ENCODE measurements around the gene ELP1. TPM values are rescaled to one million over a fixed set of nuclear protein-coding genes. Genes with fewer than 3 reads are reported as not detected.

Gene ELP1
- total and polyA plus RNA-seq, 2 donors (not counting 1 experiment from before 2014, with no cell fraction given) = 18.7 to 41.9 TPM

DNA sequence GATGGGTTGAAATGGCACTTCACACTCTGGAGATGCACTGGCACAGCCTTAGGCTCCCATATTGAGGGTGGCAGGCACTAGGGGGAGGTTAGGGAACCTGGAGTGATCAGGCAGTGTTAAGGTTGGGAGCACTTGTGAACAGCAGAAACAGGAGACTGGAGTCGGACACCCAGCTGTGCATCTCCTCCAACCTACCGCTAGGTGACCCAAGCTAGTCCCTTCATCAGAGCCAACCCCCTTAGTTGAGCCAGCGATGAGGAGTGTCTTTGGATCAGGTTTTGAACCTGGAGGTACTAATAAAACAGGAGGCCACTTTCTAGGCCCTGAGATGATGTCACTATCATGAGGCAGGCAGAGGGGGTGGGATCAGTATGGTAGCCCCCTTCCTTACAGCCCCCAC, 79.8 kb downstream of the ELP1 start:
- TF ChIP-seq CTCF (conservative IDR thresholded peaks at IDR 0.05 in 1 of 2, IDR thresholded peaks at IDR 0.05 in 1 of 2; ENCODE audit: low read depth in 1 of 2, low read length in 2 of 2) (no peak), EZH2 (IDR thresholded peaks at IDR 0.05; ENCODE audit: low read length, missing control alignments) (no peak)
- no peaks in the 10 kb centered on the region for H3K36me3 ChIP-seq (ENCODE audit: control insufficient read depth, insufficient read depth, low read length)
- no peaks in the 10 kb centered on the region for H3K4me1 ChIP-seq (ENCODE audit: control insufficient read depth, extremely low read depth, insufficient read depth, low read length)
- no peaks in the 10 kb centered on the region for H4K20me1 ChIP-seq (ENCODE audit: control insufficient read depth, extremely low read depth, insufficient read depth, low read length)
- no peak for DNase-seq (ENCODE audit: low read depth in 2 of 2)
- no peaks in the 10 kb centered on the region for H3K27me3 ChIP-seq (ENCODE audit: control insufficient read depth, insufficient read depth, low read length)
- no peak overlapping the region for H3K27ac ChIP-seq (ENCODE audit: insufficient read depth, low read length)
- no peak overlapping the region for H3K9ac ChIP-seq (ENCODE audit: insufficient read depth, low read length)
- no peaks in the 10 kb centered on the region for H3K79me2 ChIP-seq (ENCODE audit: control insufficient read depth, insufficient read depth, low read length)
- no peak overlapping the region for H3K4me2 ChIP-seq (ENCODE audit: extremely low read depth, insufficient read depth, low read length)
- no peak overlapping the region for H3K4me3 ChIP-seq (replicated peaks in 1 of 4; ENCODE audit: control extremely low read depth in 1 of 4, insufficient read depth in 1 of 4, low read depth in 3 of 4, low read length in 4 of 4)
- H2AFZ ChIP-seq (ENCODE audit: low read length) = no peak overlapping the region
- no peaks in the 10 kb centered on the region for H3K9me3 ChIP-seq (ENCODE audit: control insufficient read depth, insufficient read depth, low read depth, low read length)

DNA sequence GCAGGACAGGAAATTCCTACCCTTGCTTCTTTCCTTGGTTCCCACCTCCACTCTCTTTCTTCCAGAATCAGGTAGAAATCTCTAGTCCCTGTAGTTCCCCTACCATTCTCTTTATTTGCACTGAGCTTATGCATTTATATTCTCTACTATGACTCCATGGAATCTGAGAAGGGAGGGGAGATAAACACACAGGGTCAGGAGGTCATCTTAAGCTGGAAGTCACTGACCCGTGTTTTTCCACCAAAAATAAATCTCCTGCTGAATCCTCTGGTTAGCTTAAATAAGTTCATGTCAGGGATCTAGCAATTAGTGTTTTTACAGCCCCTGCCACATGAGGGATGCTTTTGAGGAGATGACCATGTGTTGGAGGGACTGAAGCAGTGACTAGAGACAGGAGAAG, 81.8 kb downstream of the ELP1 start:
- DNase-seq (ENCODE audit: low read depth in 2 of 2) = no peak
- Histone ChIP-seq H4K20me1 (ENCODE audit: control insufficient read depth, extremely low read depth, insufficient read depth, low read length) (no peaks in the 10 kb centered on the region), H3K27ac (ENCODE audit: insufficient read depth, low read length) (no peak overlapping the region), H3K4me3 (replicated peaks in 1 of 4; ENCODE audit: control extremely low read depth in 1 of 4, insufficient read depth in 1 of 4, low read depth in 3 of 4, low read length in 4 of 4) (no peak overlapping the region), H3K4me2 (ENCODE audit: extremely low read depth, insufficient read depth, low read length) (no peak overlapping the region), H3K36me3 (ENCODE audit: control insufficient read depth, insufficient read depth, low read length) (no peaks in the 10 kb centered on the region), H3K79me2 (ENCODE audit: control insufficient read depth, insufficient read depth, low read length) (no peaks in the 10 kb centered on the region), H3K9ac (ENCODE audit: insufficient read depth, low read length) (no peak overlapping the region), H2AFZ (ENCODE audit: low read length) (no peak overlapping the region), H3K4me1 (ENCODE audit: control insufficient read depth, extremely low read depth, insufficient read depth, low read length) (no peaks in the 10 kb centered on the region), H3K27me3 (ENCODE audit: control insufficient read depth, insufficient read depth, low read length) (no peaks in the 10 kb centered on the region), H3K9me3 (ENCODE audit: control insufficient read depth, insufficient read depth, low read depth, low read length) (no peaks in the 10 kb centered on the region)
- TF ChIP-seq EZH2 (IDR thresholded peaks at IDR 0.05; ENCODE audit: low read length, missing control alignments) = no peak
- TF ChIP-seq CTCF (conservative IDR thresholded peaks at IDR 0.05 in 1 of 2, IDR thresholded peaks at IDR 0.05 in 1 of 2; ENCODE audit: low read depth in 1 of 2, low read length in 2 of 2) = no peak

- no peak overlapping the region for H3K4me3 ChIP-seq (replicated peaks in 1 of 4; ENCODE audit: control extremely low read depth in 1 of 4, insufficient read depth in 1 of 4, low read depth in 3 of 4, low read length in 4 of 4)
- no peak overlapping the region for H3K9ac ChIP-seq (ENCODE audit: insufficient read depth, low read length)
- DNase-seq (ENCODE audit: low read depth in 2 of 2) = no peak
- no peak overlapping the region for H2AFZ ChIP-seq (ENCODE audit: low read length)
- H3K4me2 ChIP-seq (ENCODE audit: extremely low read depth, insufficient read depth, low read length) = no peak overlapping the region
- no peaks in the 10 kb centered on the region for H3K9me3 ChIP-seq (ENCODE audit: control insufficient read depth, insufficient read depth, low read depth, low read length)
- H3K4me1 ChIP-seq (ENCODE audit: control insufficient read depth, extremely low read depth, insufficient read depth, low read length) = no peaks in the 10 kb centered on the region
- H3K27ac ChIP-seq (ENCODE audit: insufficient read depth, low read length) = no peak overlapping the region
- H3K36me3 ChIP-seq (ENCODE audit: control insufficient read depth, insufficient read depth, low read length) = no peaks in the 10 kb centered on the region
- TF ChIP-seq CTCF (conservative IDR thresholded peaks at IDR 0.05 in 1 of 2, IDR thresholded peaks at IDR 0.05 in 1 of 2; ENCODE audit: low read depth in 1 of 2, low read length in 2 of 2) (no peak), EZH2 (IDR thresholded peaks at IDR 0.05; ENCODE audit: low read length, missing control alignments) (no peak)
- H3K27me3 ChIP-seq (ENCODE audit: control insufficient read depth, insufficient read depth, low read length) = no peaks in the 10 kb centered on the region
- no peaks in the 10 kb centered on the region for H3K79me2 ChIP-seq (ENCODE audit: control insufficient read depth, insufficient read depth, low read length)
- no peaks in the 10 kb centered on the region for H4K20me1 ChIP-seq (ENCODE audit: control insufficient read depth, extremely low read depth, insufficient read depth, low read length)
These were observed 82.8 kb downstream of the ELP1 start for GRCh38 chr9:108851138-108851537.

All from fibroblast of lung (primary cell).